GM23338 (cell line): ENCODE results near the gene P2RY8. TPM values are rescaled to one million over a fixed set of nuclear protein-coding genes. Genes with fewer than 3 reads are reported as not detected.

Experiments
- ATAC-seq: fragments of 200-7000 bp; cut with Tn5 transposase; 3 replicates; pipeline ENCODE4 v1.9.1; 2020
- DNase-seq: peaks from one replicate; pipeline ENCODE4 v3.0.0-alpha.2; 2015; ENCODE audit warnings: low spot score
- H2AFZ ChIP-seq: fragments of 200-600 bp; sonication (generic); 2 replicates; pipeline ENCODE4 v1.8.0; 2016; ENCODE audit warnings: antibody characterized with exemption, mild to moderate bottlenecking, moderate library complexity
- H3F3A ChIP-seq: fragments of 200-600 bp; sonication (generic); replicated peaks from 2 replicates; pipeline ENCODE4 v1.8.0; 2017; ENCODE audit warnings: antibody characterized with exemption, mixed run types, low read depth
- H3K27ac ChIP-seq: fragments of 200-600 bp; sonication (generic); 2 replicates; pipeline ENCODE4 v1.6.1; 2016; ENCODE audit warnings: low read depth
- H3K27me3 ChIP-seq: fragments of 200-600 bp; sonication (generic); 2 replicates; pipeline ENCODE4 v1.8.0; 2016; ENCODE audit warnings: mild to moderate bottlenecking, mixed run types, moderate library complexity; ENCODE audit not compliant: insufficient read depth
- H3K36me3 ChIP-seq: fragments of 200-600 bp; sonication (generic); 2 replicates; pipeline ENCODE4 v1.8.0; 2016; ENCODE audit warnings: mild to moderate bottlenecking; ENCODE audit not compliant: insufficient read depth
- H3K4me1 ChIP-seq: fragments of 200-600 bp; sonication (generic); 2 replicates; pipeline ENCODE4 v1.8.0; 2016; ENCODE audit warnings: mild to moderate bottlenecking, moderate library complexity; ENCODE audit not compliant: insufficient read depth
- H3K4me2 ChIP-seq: fragments of 200-600 bp; sonication (generic); 2 replicates; pipeline ENCODE4 v1.7.1; 2017; ENCODE audit warnings: mixed run types
- H3K4me3 ChIP-seq: fragments of 200-600 bp; sonication (generic); 2 replicates; pipeline ENCODE4 v1.6.1; 2016; ENCODE audit warnings: mixed run types
- H3K79me2 ChIP-seq: fragments of 200-600 bp; sonication (generic); replicated peaks from 2 replicates; pipeline ENCODE4 v1.8.0; 2017; ENCODE audit warnings: mild to moderate bottlenecking; ENCODE audit not compliant: insufficient read depth
- H3K9me2 ChIP-seq: fragments of 200-600 bp; sonication (generic); 2 replicates; pipeline ENCODE4 v1.8.0; 2017; ENCODE audit not compliant: insufficient read depth
- H4K20me1 ChIP-seq: fragments of 200-600 bp; sonication (generic); replicated peaks from 2 replicates; pipeline ENCODE4 v1.8.0; 2017; ENCODE audit warnings: mild to moderate bottlenecking; ENCODE audit not compliant: insufficient read depth
- H3K27ac Mint-ChIP-seq: 2 replicates; pipeline ENCODE4 v1.8.0; 2020; ENCODE audit warnings: inconsistent platforms, mild to moderate bottlenecking, moderate library complexity, mixed read lengths
- H3K27me3 Mint-ChIP-seq: 3 replicates; pipeline ENCODE4 v1.8.0; 2022; ENCODE audit warnings: low read depth, mild to moderate bottlenecking, moderate library complexity, mixed read lengths, inconsistent platforms; ENCODE audit not compliant: insufficient read depth, poor library complexity
- H3K36me3 Mint-ChIP-seq: 3 replicates; pipeline ENCODE4 v1.8.0; 2021; ENCODE audit warnings: low read depth, mild to moderate bottlenecking, inconsistent platforms, moderate library complexity, mixed read lengths
- H3K4me1 Mint-ChIP-seq: 3 replicates; pipeline ENCODE4 v1.8.0; 2020; ENCODE audit warnings: mild to moderate bottlenecking, inconsistent platforms, mixed read lengths
- H3K4me3 Mint-ChIP-seq: 3 replicates; pipeline ENCODE4 v1.8.0; 2021; ENCODE audit warnings: moderate library complexity, mild to moderate bottlenecking, inconsistent platforms, mixed read lengths
- H3K9me3 Mint-ChIP-seq: 3 replicates; pipeline ENCODE4 v1.8.0; 2020; ENCODE audit warnings: moderate library complexity, mild to moderate bottlenecking, inconsistent platforms, mixed read lengths
- CREB1 ChIP-seq: fragments of 250-450 bp; sonication (Bioruptor Pico); IDR thresholded peaks from 2 replicates; pipeline ENCODE4 v1.5.0; 2020; ENCODE audit warnings: low read depth, mild to moderate bottlenecking, moderate library complexity
- ETS1 ChIP-seq: IDR thresholded peaks from 2 replicates; pipeline ENCODE4 v1.6.1; 2016; ENCODE audit warnings: antibody characterized with exemption
- EZH2 ChIP-seq: fragments of 200-600 bp; sonication (generic); IDR thresholded peaks from one replicate; pipeline ENCODE4 v1.8.0; 2017; ENCODE audit warnings: antibody characterized with exemption, mild to moderate bottlenecking, low read depth; ENCODE audit not compliant: unreplicated experiment
- EZH2phosphoT487 ChIP-seq: fragments of 200-600 bp; sonication (generic); IDR thresholded peaks from one replicate; pipeline ENCODE4 v1.8.1; 2018; ENCODE audit warnings: antibody characterized with exemption; ENCODE audit not compliant: unreplicated experiment
- JUNB ChIP-seq: IDR thresholded peaks from one replicate; pipeline ENCODE4 v1.6.1; 2016; ENCODE audit warnings: antibody characterized with exemption; ENCODE audit not compliant: unreplicated experiment
- NANOG ChIP-seq: IDR thresholded peaks from 2 replicates; pipeline ENCODE4 v1.6.1; 2016; ENCODE audit warnings: antibody characterized with exemption, borderline replicate concordance
- POLR2AphosphoS5 ChIP-seq: IDR thresholded peaks from 2 replicates; pipeline ENCODE4 v1.6.1; 2016; ENCODE audit warnings: antibody characterized with exemption, low read depth
- STAT1 ChIP-seq: IDR thresholded peaks from one replicate; pipeline ENCODE4 v1.6.1; 2016; ENCODE audit warnings: antibody characterized with exemption; ENCODE audit not compliant: unreplicated experiment
- ZNF331 ChIP-seq: fragments of 250-450 bp; sonication (Bioruptor Pico); IDR thresholded peaks from 2 replicates; pipeline ENCODE4 v1.5.0; 2020; ENCODE audit warnings: low read depth, mild to moderate bottlenecking, moderate library complexity
- polyA plus RNA-seq: library from polyadenylated mRNA; unstranded; fragments of >200 nt; fragmentation: Nextera tagmentation; extraction: Ambion mirVana; gene quantifications from 2 replicates; pipeline ENCODE4 v1.2.1, GENCODE V29; 2016
- total RNA-seq: library from RNA; depleted of rRNA; stranded (reverse); fragments of >200 nt; shearing (Covaris generic); gene quantifications from 2 replicates; pipeline ENCODE4 v1.2.3, GENCODE V29; 2014

P2RY8 gene
- total and polyA plus RNA-seq, 2 experiments from 2014 or later, result 0.24 TPM; not detected in 1

- peak overlapping the region; percentile 78; the same call in 1 of the 2 replicates for H3K27ac Mint-ChIP-seq
- Histone ChIP-seq H3K27ac (no peak overlapping the region), H4K20me1 (no peaks in the 10 kb centered on the region; the same call in 1 of the 2 replicates), H2AFZ (no peak overlapping the region), H3K4me2 (peak overlapping the region; percentile 84), H3K4me1 (no peaks in the 10 kb centered on the region), H3K9me2 (peaks cover 24% of the 10 kb centered on the region), H3K36me3 (no peaks in the 10 kb centered on the region), H3K4me3 (peak overlapping the region; percentile 97), H3F3A (peaks cover 8% of the 10 kb centered on the region; the same call in 1 of the 2 replicates), H3K27me3 (no peaks in the 10 kb centered on the region), H3K79me2 (peaks cover 57% of the 10 kb centered on the region)
- TF ChIP-seq STAT1, result no peak
- no peak for TF ChIP-seq ETS1
- TF ChIP-seq JUNB, result no peak
- no peak for TF ChIP-seq NANOG
- TF ChIP-seq EZH2, result no peak
- no peak for TF ChIP-seq EZH2phosphoT487
- TF ChIP-seq CREB1 (CRISPR knock-in tag), result no peak
- no peak for TF ChIP-seq POLR2AphosphoS5
- DNase-seq (no peak), ATAC-seq (no peak)
- H3K4me1 Mint-ChIP-seq, result no peaks in the 10 kb centered on the region; the same call in 2 of the 3 replicates
- peaks cover 39% of the 10 kb centered on the region for H3K36me3 Mint-ChIP-seq
- peak overlapping the region; percentile 80 for H3K4me3 Mint-ChIP-seq
- H3K27me3 Mint-ChIP-seq, result peaks cover 26% of the 10 kb centered on the region
- H3K9me3 Mint-ChIP-seq, result peaks cover 58% of the 10 kb centered on the region
Measured at GRCh38 chrX:1451661-1452515, 85.1 kb downstream of the P2RY8 start.

GRCh38 chrX:1451251-1451660, 85.7 kb downstream of the P2RY8 start:
- no peaks in the 10 kb centered on the region for H3K27me3 ChIP-seq
- H3K4me1 ChIP-seq, result no peaks in the 10 kb centered on the region
- Mint-ChIP-seq H3K9me3 (peaks cover 65% of the 10 kb centered on the region), H3K4me3 (peak overlapping the region; percentile 80; the same call in 1 of the 3 replicates), H3K27ac (no peak overlapping the region), H3K36me3 (peaks cover 46% of the 10 kb centered on the region), H3K27me3 (peaks cover 24% of the 10 kb centered on the region), H3K4me1 (no peaks in the 10 kb centered on the region; the same call in 2 of the 3 replicates)
- H3K36me3 ChIP-seq, result no peaks in the 10 kb centered on the region
- no peak overlapping the region for H3K27ac ChIP-seq
- TF ChIP-seq NANOG (no peak), ETS1 (no peak), EZH2 (no peak), ZNF331 (CRISPR knock-in tag) (no peak)
- peaks cover 25% of the 10 kb centered on the region for H3K9me2 ChIP-seq
- no peak overlapping the region for H2AFZ ChIP-seq
- H4K20me1 ChIP-seq, result no peaks in the 10 kb centered on the region; the same call in 1 of the 2 replicates
- peaks cover 63% of the 10 kb centered on the region for H3K79me2 ChIP-seq
- no peak for DNase-seq
- H3K4me2 ChIP-seq, result peak overlapping the region; percentile 84
- no peak for ATAC-seq
- peak overlapping the region; percentile 97 for H3K4me3 ChIP-seq
- peaks cover 8% of the 10 kb centered on the region; the same call in 1 of the 2 replicates for H3F3A ChIP-seq
